ENCODE data around the gene RMC1. TPM values are rescaled to one million over a fixed set of nuclear protein-coding genes. Genes with fewer than 3 reads are reported as not detected.

The RMC1 gene
- total RNA-seq, 4 donors from 2014 or later = 18.1 to 25.1 (median 21.7) TPM

- Histone ChIP-seq H3K4me1 (no peaks in the 10 kb centered on the region), H3K36me3 (peaks cover 65 to 78% of the 10 kb centered on the region in 2 donors), H3K4me3 (replicated peaks in 1 of 3) (no peak overlapping the region), H3K27ac (no peak overlapping the region), H3K9me3 (no peaks in the 10 kb centered on the region), H3K27me3 (no peaks in the 10 kb centered on the region)
- no peak for DNase-seq
- intact Hi-C loops (cut with DNase I) = no loop called here
- whole genome bisulfite sequencing, 2 donors = 95 to 100% methylated on average over 2 of the region's 2 CpGs
- TF ChIP-seq CTCF (IDR thresholded peaks at IDR 0.05) = no peak
- no peak for TF ChIP-seq POLR2A (IDR thresholded peaks at IDR 0.05)
Observed at GRCh38 chr18:23470620-23471387, 32.5 kb upstream of the RMC1 start.

- no peak for TF ChIP-seq CTCF (IDR thresholded peaks at IDR 0.05)
- TF ChIP-seq POLR2A (IDR thresholded peaks at IDR 0.05) = no peak
- Histone ChIP-seq H3K9me3 (no peaks in the 10 kb centered on the region), H3K4me1 (no peaks in the 10 kb centered on the region), H3K4me3 (replicated peaks in 1 of 3) (no peak overlapping the region), H3K36me3 (peaks cover 68 to 80% of the 10 kb centered on the region in 2 donors), H3K27me3 (no peaks in the 10 kb centered on the region), H3K27ac (no peak overlapping the region)
- DNase-seq = no peak
- WGBS, 2 donors = 95 to 97% methylated on average over 6 of the region's 6 CpGs
- intact Hi-C loops (cut with DNase I) = no loop called here
Observed at GRCh38 chr18:23471486-23471885, 31.8 kb upstream of the RMC1 start.

GRCh38 chr18:23479829-23480505 lies 23.3 kb upstream of the RMC1 start:
- WGBS, 2 donors = 87 to 91% methylated on average over 3 of the region's 3 CpGs
- Histone ChIP-seq H3K4me3 (replicated peaks in 1 of 3) (no peak overlapping the region), H3K27ac (no peak overlapping the region), H3K9me3 (no peaks in the 10 kb centered on the region), H3K36me3 (peaks cover 57 to 63% of the 10 kb centered on the region in 2 donors), H3K27me3 (no peaks in the 10 kb centered on the region), H3K4me1 (no peaks in the 10 kb centered on the region)
- TF ChIP-seq POLR2A (IDR thresholded peaks at IDR 0.05) (no peak), CTCF (IDR thresholded peaks at IDR 0.05) (no peak)
- intact Hi-C loops (cut with DNase I) = no loop called here
- no peak for DNase-seq

- no peak for TF ChIP-seq CTCF (IDR thresholded peaks at IDR 0.05)
- no peak for TF ChIP-seq POLR2A (IDR thresholded peaks at IDR 0.05)
Observed at GRCh38 chr18:23484561-23485182, 18.6 kb upstream of the RMC1 start.

More at GRCh38 chr18:23484561-23485182, 18.6 kb upstream of the RMC1 start:
- WGBS, 2 donors = 58 to 61% methylated on average over 8 of the region's 8 CpGs
- DNase-seq = no peak
- intact Hi-C loops (cut with DNase I) = no loop called here
- no peaks in the 10 kb centered on the region for H3K4me1 ChIP-seq
- no peaks in the 10 kb centered on the region for H3K27me3 ChIP-seq
- H3K36me3 ChIP-seq = peaks cover 19 to 21% of the 10 kb centered on the region in 2 donors
- H3K27ac ChIP-seq = no peak overlapping the region
- H3K4me3 ChIP-seq (replicated peaks in 1 of 3) = no peak overlapping the region
- no peaks in the 10 kb centered on the region for H3K9me3 ChIP-seq
